SIG-M5 (cell line): ENCODE results near the gene GTPBP1.

Experiments
- DNase-seq: peaks from one replicate; lab custom pipeline; 2025; lab: John Stamatoyannopoulos, UW

The GTPBP1 gene

GRCh38 chr22:38704654-38705234 is 1.0 kb upstream of the GTPBP1 start:
- DNase-seq, result no peak

- no peak for DNase-seq
These were observed 557 bp downstream of the GTPBP1 start for GRCh38 chr22:38706101-38706900.

DNA sequence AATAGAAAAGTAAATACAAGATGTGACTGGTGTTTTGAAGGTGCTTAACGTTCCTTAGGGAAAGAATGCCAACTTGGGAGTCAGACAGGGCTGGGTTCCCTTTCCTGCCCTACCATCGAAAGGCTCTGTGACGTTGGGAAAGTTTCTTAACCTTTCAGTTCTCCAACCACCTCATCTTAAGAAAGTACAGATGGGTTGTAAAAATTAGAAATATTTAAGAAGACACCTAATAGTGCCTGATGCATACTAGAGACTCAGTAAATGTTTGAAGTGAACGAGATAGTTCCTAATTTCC is 1.1 kb downstream of the GTPBP1 start:
- no peak for DNase-seq

- no peak for DNase-seq
These were observed 1.6 kb downstream of the GTPBP1 start for GRCh38 chr22:38707346-38707745.

DNA sequence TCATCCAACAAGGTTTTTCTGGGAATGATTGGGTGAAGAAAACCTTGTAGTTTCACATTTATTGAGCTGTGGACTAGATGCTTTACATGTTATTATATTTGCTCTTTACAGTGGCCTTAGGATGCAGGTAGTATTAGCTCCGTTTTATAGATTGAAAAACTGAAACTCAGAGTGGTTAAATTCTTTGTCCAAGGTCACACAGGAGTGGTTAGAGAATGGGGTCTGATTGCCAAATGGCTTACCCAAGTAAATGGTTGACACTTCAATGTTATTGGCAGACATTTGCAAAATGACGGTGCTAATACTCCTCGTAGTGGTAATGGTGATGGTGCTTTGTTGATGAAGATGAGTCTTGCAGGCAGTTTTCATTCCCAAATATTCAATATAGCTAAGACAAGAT is 2.2 kb downstream of the GTPBP1 start:
- no peak for DNase-seq

GRCh38 chr22:38709306-38709705 is 3.6 kb downstream of the GTPBP1 start:
- no peak for DNase-seq

DNA sequence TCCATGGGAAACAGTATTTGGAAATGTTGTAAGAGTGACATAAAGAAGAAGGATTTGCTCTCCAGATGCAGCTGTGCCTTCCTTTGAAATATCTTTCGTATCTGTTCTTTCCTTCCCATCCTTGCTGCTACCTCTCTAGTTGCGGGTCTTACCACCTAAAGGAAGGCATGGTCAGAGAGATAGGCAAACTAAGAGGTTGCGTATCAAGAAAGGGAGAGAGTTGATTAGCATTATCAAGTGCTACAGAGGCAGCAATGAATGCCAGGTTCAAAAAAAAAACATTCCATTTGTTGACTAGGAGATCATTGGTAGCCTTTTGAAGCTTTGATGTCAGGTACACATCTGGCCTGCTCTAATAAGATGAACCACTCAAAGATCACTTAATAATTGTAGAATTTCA is 4.6 kb downstream of the GTPBP1 start:
- no peak for DNase-seq

- no peak for DNase-seq
These were observed 5.1 kb downstream of the GTPBP1 start for GRCh38 chr22:38710866-38711265.

DNA sequence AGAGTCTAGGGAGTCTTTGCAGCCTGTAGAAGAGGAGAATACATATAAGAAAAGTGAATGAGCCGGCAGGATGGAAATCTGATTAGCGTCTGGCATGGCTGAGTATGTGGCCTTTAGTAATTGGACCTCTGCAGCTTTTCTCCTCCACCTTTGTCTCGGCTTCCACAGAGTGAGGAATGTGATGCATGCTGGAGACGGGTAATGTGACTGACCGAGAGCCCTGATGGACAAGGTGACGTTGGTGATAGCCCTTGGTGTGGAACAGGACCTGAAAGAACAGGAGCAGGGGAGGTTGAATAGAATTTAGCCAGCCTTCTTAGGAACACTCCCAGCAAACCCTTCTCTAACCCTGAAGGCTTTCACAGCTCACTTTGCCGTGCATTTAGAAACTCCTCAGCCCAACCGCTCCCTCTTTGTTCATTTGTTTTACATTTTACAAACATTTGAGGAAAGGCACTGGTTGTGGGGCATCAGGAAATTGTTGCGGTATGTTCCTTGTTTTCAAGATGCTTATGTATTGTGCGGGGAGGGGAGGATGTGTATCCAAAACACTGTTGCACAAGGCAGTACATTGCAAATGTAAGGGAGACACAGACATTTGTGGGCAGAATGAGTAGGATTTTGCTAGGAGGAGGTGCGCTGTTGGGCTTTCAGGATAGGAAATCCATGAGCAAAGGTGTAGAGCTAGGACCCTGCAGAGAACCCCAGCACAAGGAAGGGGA is 6.9 kb downstream of the GTPBP1 start:
- DNase-seq, result no peak

GRCh38 chr22:38713921-38714320 is 8.2 kb downstream of the GTPBP1 start:
- DNase-seq, result no peak

DNA sequence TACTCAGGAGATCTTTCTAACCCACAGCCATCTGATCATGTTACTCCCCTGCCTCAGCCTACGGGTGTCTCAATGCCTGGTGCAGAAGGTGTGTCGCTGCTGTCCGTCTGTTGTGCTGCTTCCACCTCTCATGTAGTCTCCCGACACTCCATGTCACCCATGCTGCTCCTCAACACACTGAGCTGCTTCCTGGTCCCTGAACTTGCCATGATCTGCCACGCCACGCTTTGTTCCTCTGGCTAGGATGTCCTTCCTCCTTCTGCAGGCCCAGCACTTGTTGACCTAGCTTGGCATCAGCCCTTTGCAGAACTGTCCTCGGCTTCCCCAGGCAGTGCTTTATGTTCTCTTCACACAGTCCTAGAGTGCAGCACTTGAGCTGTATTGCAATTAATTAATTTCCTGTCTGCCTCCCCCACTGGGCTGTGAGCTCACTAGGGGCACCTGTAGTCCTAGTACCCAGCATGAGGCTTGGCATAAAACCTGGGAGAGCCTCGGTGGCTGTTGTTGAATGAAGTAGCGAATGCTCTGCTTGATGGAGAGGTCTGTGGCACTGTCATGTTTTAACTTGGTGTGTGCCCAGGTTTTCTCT is 9.5 kb downstream of the GTPBP1 start:
- no peak for DNase-seq

GRCh38 chr22:38715852-38716251 is 10.1 kb downstream of the GTPBP1 start:
- DNase-seq, result no peak

- no peak for DNase-seq
These were observed 10.5 kb downstream of the GTPBP1 start for GRCh38 chr22:38716271-38716670.

DNA sequence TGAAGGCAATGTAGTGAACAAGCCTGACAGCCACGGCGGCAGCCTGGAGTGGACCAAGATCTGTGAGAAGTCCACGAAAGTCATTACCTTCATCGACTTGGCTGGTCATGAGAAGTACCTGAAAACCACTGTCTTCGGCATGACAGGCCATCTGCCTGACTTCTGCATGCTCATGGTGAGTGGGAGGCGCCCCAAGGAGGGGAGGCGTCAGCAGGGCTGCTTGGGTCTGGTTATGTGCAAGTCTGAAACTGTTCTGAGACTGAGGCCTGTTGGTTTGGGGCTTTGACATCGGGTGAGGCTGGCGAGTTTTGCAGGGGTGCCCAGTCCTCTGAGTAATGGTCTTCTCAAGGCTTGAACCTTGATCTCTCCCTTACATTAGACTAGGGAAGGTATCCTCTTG is 11.1 kb downstream of the GTPBP1 start:
- DNase-seq, result no peak

- no peak for DNase-seq
These were observed 11.5 kb downstream of the GTPBP1 start for GRCh38 chr22:38717244-38717643.

DNA sequence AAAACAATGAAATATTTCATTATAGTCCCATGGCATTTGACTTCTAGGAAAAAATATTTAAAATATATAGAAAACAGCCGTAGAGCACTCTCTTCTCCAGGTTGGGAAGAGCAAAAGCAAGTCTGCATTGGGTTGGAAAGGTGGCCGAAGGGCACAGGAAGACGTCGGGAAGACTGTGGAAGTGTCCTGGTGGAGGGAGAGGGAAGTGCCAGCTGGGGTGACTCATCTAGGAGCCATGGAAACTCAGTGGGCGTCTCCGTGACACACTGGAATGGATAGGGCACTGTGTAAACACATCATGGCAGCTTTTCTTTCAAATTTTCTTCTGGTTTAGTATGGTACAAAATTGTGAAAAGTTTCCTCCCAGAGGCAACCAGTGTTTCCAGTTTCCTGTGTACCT is 12.7 kb downstream of the GTPBP1 start:
- DNase-seq, result no peak

DNA sequence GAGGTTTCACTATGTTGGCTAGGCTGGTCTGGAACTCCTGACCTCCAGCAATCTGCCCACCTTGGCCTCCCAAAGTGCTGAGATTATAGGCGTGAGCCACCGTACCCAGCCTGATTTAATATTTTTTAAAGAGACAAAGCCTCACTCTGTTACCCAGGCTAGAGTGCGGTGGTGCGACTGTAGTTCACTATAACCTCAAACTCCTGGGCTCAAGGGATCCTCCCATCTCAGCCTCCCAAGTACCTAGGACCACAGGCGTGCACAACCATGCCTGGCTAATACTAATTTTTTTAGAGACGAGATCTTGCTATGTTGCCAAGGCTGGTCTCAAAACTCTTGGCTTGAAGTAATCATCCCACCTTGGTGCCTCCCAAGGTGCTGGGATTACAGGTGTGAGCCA is 13.5 kb downstream of the GTPBP1 start:
- no peak for DNase-seq

GRCh38 chr22:38720350-38720749 is 14.6 kb downstream of the GTPBP1 start:
- no peak for DNase-seq

DNA sequence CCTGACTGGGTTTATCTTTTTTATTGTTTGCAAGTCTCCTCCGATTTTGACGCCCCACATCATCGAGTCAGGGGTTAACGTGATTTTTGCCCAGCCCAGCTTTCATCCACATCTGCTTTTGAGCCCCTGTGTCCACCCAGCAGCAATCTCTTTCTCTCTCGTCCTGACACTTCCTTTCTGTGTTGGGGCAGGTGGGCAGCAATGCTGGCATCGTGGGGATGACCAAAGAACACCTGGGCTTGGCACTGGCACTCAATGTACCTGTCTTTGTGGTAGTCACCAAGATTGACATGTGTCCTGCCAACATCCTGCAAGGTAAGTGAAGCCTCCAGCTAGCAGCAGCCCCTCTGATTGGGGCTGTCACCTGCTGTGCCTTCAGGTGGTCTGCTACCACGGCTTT is 15.8 kb downstream of the GTPBP1 start:
- DNase-seq, result no peak

DNA sequence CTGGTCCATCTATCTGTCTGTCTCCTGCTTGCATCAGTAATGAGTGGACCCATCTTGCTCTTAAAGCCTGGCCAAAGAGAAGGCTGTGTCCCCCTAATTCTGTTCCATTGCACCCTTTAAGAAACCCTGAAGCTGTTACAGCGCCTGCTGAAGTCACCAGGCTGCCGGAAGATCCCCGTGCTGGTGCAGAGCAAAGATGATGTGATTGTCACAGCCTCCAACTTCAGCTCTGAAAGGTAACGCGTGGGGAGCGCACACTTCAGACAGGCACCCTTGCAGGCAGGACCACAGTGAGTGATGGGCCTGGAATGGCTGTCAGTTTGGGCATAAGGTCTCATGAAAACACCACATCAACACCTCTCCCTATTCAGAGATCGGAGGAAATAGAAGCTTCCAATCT is 18.4 kb downstream of the GTPBP1 start:
- no peak for DNase-seq

DNA sequence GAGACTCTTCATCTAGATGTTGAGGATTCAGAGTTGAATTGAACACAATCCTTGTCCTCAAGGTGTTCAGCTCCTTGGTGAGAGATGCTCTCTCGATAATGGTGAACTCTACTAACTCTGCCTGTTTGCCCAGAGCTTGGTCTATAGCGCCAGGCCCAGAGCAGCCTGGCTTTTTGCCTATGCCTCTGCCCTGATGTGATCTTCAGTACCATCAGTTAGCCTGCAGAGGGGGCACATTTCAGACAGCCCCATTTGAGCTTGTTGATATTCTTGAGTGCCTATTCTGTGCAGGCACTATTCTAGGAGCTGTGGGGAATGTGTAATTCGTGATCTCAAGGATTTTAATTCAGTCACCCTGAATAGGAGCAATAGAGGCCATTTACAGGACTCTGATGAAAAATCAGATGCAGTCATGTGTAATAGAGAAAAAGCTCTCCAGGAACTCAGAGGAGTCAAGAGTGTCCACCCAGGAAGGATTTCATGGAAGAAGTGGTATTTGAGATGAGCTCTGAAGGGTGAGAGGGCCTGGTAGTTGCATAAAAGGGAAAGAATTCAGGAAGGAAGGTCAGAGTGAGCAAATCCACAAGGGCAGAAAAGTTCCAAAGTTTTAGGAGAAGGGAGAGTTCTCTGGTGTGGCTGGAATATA is 19.3 kb downstream of the GTPBP1 start:
- no peak for DNase-seq

GRCh38 chr22:38725900-38726655 is 20.3 kb downstream of the GTPBP1 start:
- no peak for DNase-seq
